Panc1 (cell line): ENCODE measurements around the gene CAPSL. TPM values are rescaled to one million over a fixed set of nuclear protein-coding genes. Genes with fewer than 3 reads are reported as not detected.
A peak's percentile ranks its signal among the peaks of the same experiment; 100 is the strongest.

Experiments
- ATAC-seq: fragments of 200-7000 bp; cut with Tn5 transposase; 2 replicates; pipeline ENCODE4 v1.9.1; 2020; ENCODE audit warnings: mild to moderate bottlenecking, moderate library complexity
- BruUV-seq: library from RNA; stranded (reverse); fragments of 400-500 nt; replicated peaks from 2 replicates; lab custom pipeline; 2021; lab: Mats Ljungman, UMichigan
- CTCF ChIA-PET: fragments of 300-600 bp; sonication (Branson Sonifier 250); formaldehyde crosslinking; loops from one replicate; lab custom pipeline; 2022; ENCODE audit warnings: antibody characterized with exemption; lab: Charles Lee
- POLR2A ChIA-PET: fragments of 300-600 bp; sonication (Branson Sonifier 250); formaldehyde crosslinking; loops from one replicate; lab custom pipeline; 2022; ENCODE audit warnings: antibody characterized with exemption; lab: Charles Lee
- DNase-seq: peaks from one replicate; pipeline ENCODE4 v3.0.0-alpha.2; 2010; ENCODE audit warnings: low read depth, low spot score
- H3K27ac ChIP-seq: 2 replicates; pipeline ENCODE4 v1.5.1; 2011; ENCODE audit warnings: mild to moderate bottlenecking, low read length, inconsistent platforms
- H3K27me3 ChIP-seq: fragments of 200-500 bp; sonication (Bioruptor generic); 2 replicates; pipeline ENCODE4 v1.6.0; 2014; ENCODE audit warnings: low read length, inconsistent platforms; ENCODE audit not compliant: control insufficient read depth, insufficient read depth
- H3K36me3 ChIP-seq: fragments of 200-500 bp; sonication (Bioruptor generic); 2 replicates; pipeline ENCODE4 v1.5.1; 2014; ENCODE audit warnings: inconsistent platforms, mild to moderate bottlenecking, low read length, moderate library complexity; ENCODE audit not compliant: control insufficient read depth, insufficient read depth
- H3K4me1 ChIP-seq: 2 replicates; pipeline ENCODE4 v1.5.1; 2011; ENCODE audit warnings: inconsistent platforms, mild to moderate bottlenecking, low read length, moderate library complexity; ENCODE audit not compliant: control insufficient read depth, insufficient read depth
- H3K4me3 ChIP-seq, 2 experiments: 2 replicates each; pipeline ENCODE4 v1.5.1; 2011 to 2012; ENCODE audit warnings: low read depth in 2 of 2, low read length in 2 of 2, mild to moderate bottlenecking in 2 of 2, inconsistent platforms in 1 of 2, moderate library complexity in 1 of 2
- H3K9me3 ChIP-seq: fragments of 200-500 bp; sonication (Bioruptor generic); 2 replicates; pipeline ENCODE4 v1.5.1; 2014; ENCODE audit warnings: low read depth, mild to moderate bottlenecking, inconsistent platforms, low read length, moderate library complexity; ENCODE audit not compliant: control insufficient read depth, insufficient read depth
- POLR2AphosphoS5 ChIP-seq: IDR thresholded peaks from 2 replicates; pipeline ENCODE4 v1.6.1; 2012; ENCODE audit warnings: mild to moderate bottlenecking, low read depth, low read length, moderate library complexity
- SIN3A ChIP-seq: IDR thresholded peaks from 2 replicates; pipeline ENCODE4 v1.6.1; 2012; ENCODE audit warnings: low read depth, mild to moderate bottlenecking, low read length, moderate library complexity, borderline replicate concordance; ENCODE audit not compliant: insufficient read depth
- TCF7L2 ChIP-seq: IDR thresholded peaks from 2 replicates; pipeline ENCODE4 v1.6.1; 2011; ENCODE audit warnings: mild to moderate bottlenecking, low read depth, low read length, inconsistent platforms
- in situ Hi-C: cut with HindIII; loops from 2 replicates; pipeline ENCODE4 v1.10.0; 2016; ENCODE audit warnings: low sequenced_read_pairs, low pct_unique_long_range_greater_than_20kb
- intact Hi-C: fragments of 100-400 bp; cut with micrococcal nuclease; formaldehyde crosslinking; loops from one replicate; pipeline ENCODE4 v1.10.0; 2022; ENCODE audit not compliant: unreplicated experiment
- total RNA-seq: library from RNA; stranded (reverse); gene quantifications from one replicate; pipeline ENCODE4 v1.2.1, GENCODE V29; 2021; ENCODE audit not compliant: unreplicated experiment
- TF ChIP-seq, protein P1 (sequence below), 2 experiments: IDR thresholded peaks; 2 replicates each; pipeline ENCODE4 v1.6.1; 2011 to 2012; ENCODE audit warnings: low read depth in 2 of 2, control low read depth in 1 of 2, low read length in 1 of 2, mild to moderate bottlenecking in 1 of 2, moderate library complexity in 1 of 2; ENCODE audit not compliant: insufficient read depth in 1 of 2
- TF ChIP-seq, protein P2 (sequence below): fragments of 450-650 bp; IDR thresholded peaks from 2 replicates; pipeline ENCODE4 v1.5.1; 2017; ENCODE audit warnings: mild to moderate bottlenecking

CAPSL gene
- total RNA-seq, 1 experiment from 2014 or later, result not detected

DNA sequence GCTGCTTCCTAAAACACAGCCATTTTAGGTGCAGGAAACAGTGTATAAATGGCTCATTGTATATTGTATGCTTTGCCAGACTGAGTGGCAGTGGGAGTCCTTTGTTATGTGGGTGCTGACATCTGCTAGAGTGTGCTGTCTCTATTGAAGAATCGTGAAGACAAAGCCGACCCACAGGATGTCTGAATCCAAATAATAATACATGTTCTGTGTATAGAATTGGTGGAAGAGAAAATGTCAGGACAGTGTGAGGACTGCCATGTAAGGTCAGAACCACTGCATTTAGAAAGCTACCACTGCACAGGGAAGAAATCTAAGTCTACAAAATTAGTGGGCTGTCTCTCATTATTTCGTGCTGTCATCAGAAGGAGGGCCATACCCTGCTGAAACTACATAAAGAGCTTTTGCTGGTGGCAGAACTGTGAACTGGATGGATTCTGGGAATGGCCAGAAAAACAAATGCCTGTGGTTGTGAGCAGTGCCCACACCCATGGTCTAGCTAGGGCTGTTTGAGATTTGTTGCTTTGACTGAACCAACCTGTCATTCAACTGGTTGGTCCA lies 79.2 kb downstream of the CAPSL start:
- ChIA-PET POLR2A (no interaction called here), CTCF (interaction anchor here (0.7 kb wide), 1 partner anchor 124 kb away, joined by 9 read pairs; no protein-coding TSS in a partner anchor)
- Histone ChIP-seq H3K9me3 (no peaks in the 10 kb centered on the region), H3K36me3 (no peaks in the 10 kb centered on the region), H3K27me3 (no peaks in the 10 kb centered on the region), H3K4me1 (no peaks in the 10 kb centered on the region), H3K4me3 (no peak overlapping the region), H3K27ac (no peak overlapping the region)
- in situ Hi-C loops, result no loop called here
- TF ChIP-seq, protein P1, sequence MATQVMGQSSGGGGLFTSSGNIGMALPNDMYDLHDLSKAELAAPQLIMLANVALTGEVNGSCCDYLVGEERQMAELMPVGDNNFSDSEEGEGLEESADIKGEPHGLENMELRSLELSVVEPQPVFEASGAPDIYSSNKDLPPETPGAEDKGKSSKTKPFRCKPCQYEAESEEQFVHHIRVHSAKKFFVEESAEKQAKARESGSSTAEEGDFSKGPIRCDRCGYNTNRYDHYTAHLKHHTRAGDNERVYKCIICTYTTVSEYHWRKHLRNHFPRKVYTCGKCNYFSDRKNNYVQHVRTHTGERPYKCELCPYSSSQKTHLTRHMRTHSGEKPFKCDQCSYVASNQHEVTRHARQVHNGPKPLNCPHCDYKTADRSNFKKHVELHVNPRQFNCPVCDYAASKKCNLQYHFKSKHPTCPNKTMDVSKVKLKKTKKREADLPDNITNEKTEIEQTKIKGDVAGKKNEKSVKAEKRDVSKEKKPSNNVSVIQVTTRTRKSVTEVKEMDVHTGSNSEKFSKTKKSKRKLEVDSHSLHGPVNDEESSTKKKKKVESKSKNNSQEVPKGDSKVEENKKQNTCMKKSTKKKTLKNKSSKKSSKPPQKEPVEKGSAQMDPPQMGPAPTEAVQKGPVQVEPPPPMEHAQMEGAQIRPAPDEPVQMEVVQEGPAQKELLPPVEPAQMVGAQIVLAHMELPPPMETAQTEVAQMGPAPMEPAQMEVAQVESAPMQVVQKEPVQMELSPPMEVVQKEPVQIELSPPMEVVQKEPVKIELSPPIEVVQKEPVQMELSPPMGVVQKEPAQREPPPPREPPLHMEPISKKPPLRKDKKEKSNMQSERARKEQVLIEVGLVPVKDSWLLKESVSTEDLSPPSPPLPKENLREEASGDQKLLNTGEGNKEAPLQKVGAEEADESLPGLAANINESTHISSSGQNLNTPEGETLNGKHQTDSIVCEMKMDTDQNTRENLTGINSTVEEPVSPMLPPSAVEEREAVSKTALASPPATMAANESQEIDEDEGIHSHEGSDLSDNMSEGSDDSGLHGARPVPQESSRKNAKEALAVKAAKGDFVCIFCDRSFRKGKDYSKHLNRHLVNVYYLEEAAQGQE (IDR thresholded peaks at IDR 0.05; ENCODE audit: insufficient read depth in 1 of 2, low read depth in 2 of 2, low read length in 1 of 2), result no peak
- TF ChIP-seq TCF7L2 (no peak), POLR2AphosphoS5 (no peak), SIN3A (no peak)
- TF ChIP-seq, protein P2, sequence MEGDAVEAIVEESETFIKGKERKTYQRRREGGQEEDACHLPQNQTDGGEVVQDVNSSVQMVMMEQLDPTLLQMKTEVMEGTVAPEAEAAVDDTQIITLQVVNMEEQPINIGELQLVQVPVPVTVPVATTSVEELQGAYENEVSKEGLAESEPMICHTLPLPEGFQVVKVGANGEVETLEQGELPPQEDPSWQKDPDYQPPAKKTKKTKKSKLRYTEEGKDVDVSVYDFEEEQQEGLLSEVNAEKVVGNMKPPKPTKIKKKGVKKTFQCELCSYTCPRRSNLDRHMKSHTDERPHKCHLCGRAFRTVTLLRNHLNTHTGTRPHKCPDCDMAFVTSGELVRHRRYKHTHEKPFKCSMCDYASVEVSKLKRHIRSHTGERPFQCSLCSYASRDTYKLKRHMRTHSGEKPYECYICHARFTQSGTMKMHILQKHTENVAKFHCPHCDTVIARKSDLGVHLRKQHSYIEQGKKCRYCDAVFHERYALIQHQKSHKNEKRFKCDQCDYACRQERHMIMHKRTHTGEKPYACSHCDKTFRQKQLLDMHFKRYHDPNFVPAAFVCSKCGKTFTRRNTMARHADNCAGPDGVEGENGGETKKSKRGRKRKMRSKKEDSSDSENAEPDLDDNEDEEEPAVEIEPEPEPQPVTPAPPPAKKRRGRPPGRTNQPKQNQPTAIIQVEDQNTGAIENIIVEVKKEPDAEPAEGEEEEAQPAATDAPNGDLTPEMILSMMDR, result no peak
- ATAC-seq (no peak), DNase-seq (no peak)
- no TSS peak for BruUV-seq
- intact Hi-C loops, result no loop called here

DNA sequence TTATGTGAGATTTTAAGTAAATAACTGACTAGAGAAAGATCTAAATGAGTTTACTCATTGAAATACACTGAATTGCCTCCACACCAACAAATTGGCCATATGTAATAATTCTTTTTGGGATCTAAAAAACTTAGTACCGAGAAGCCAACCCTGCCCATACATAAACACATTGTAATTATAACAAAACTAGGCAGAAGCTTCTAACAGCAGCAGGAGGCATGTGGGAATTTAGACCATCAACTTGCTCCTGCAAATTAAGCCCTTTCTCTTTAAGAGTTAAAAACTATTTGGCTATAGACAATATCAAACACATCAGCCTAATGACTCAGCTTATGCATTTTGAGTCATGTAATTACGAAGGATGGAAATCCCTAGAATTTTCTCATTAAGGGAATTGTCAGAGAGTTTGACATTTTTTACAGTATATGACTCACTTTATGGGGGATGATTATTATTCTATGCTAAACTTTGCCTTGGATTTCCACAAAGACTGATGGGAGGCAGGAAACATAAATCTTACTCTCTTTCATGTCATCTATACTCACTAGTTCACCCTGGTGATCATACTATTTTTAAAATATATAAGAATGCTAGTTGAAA lies 80.7 kb downstream of the CAPSL start:
- no peaks in the 10 kb centered on the region for H3K4me1 ChIP-seq
- no peaks in the 10 kb centered on the region for H3K9me3 ChIP-seq
- no peaks in the 10 kb centered on the region for H3K27me3 ChIP-seq
- BruUV-seq, result no TSS peak
- in situ Hi-C loops, result no loop called here
- ATAC-seq (peak; percentile 30; the same call in 1 of the 2 replicates), DNase-seq (no peak)
- no peak overlapping the region for H3K4me3 ChIP-seq
- no peak overlapping the region for H3K27ac ChIP-seq
- POLR2A ChIA-PET, result no interaction called here
- no peak for TF ChIP-seq POLR2AphosphoS5
- TF ChIP-seq, protein P2, result no peak
- TF ChIP-seq TCF7L2, result no peak
- no peak for TF ChIP-seq SIN3A
- TF ChIP-seq, protein P1 (IDR thresholded peaks at IDR 0.05; ENCODE audit: insufficient read depth in 1 of 2, low read depth in 2 of 2, low read length in 1 of 2), result no peak
- CTCF ChIA-PET, result interaction anchor here (0.6 kb wide), 1 partner anchor 68 kb away, joined by 11 read pairs; no protein-coding TSS in a partner anchor
- intact Hi-C loops, result no loop called here
- H3K36me3 ChIP-seq, result no peaks in the 10 kb centered on the region
